Fibroblast of lung (primary cell): ENCODE results near the gene GPX2.

Experiments
- EZH2 ChIP-seq: IDR thresholded peaks from 2 replicates; pipeline ENCODE4 v1.5.1; 2012; ENCODE audit warnings: low read length, control low read depth, mild to moderate bottlenecking; ENCODE audit errors: missing control alignments
- TF ChIP-seq, protein P1 (sequence below), 2 donors: IDR thresholded peaks in 1 of 2; conservative IDR thresholded peaks in 1 of 2; 1 replicate in 1 of 2; 2 replicates in 1 of 2; pipeline ENCODE4 v1.5.1; 2011 to 2012; ENCODE audit warnings: low read length in 2 of 2, control low read depth in 1 of 2, inconsistent platforms in 1 of 2, low read depth in 1 of 2, mild to moderate bottlenecking in 1 of 2

GRCh38 chr14:64963611-64964010 is 21.1 kb upstream of the GPX2 start:
- TF ChIP-seq, protein P1, sequence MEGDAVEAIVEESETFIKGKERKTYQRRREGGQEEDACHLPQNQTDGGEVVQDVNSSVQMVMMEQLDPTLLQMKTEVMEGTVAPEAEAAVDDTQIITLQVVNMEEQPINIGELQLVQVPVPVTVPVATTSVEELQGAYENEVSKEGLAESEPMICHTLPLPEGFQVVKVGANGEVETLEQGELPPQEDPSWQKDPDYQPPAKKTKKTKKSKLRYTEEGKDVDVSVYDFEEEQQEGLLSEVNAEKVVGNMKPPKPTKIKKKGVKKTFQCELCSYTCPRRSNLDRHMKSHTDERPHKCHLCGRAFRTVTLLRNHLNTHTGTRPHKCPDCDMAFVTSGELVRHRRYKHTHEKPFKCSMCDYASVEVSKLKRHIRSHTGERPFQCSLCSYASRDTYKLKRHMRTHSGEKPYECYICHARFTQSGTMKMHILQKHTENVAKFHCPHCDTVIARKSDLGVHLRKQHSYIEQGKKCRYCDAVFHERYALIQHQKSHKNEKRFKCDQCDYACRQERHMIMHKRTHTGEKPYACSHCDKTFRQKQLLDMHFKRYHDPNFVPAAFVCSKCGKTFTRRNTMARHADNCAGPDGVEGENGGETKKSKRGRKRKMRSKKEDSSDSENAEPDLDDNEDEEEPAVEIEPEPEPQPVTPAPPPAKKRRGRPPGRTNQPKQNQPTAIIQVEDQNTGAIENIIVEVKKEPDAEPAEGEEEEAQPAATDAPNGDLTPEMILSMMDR (conservative IDR thresholded peaks at IDR 0.05 in 1 of 2, IDR thresholded peaks at IDR 0.05 in 1 of 2; ENCODE audit: low read depth in 1 of 2, low read length in 2 of 2) = no peak
- TF ChIP-seq EZH2 = no peak
